ENCODE data around the gene VTI1A.

DNA sequence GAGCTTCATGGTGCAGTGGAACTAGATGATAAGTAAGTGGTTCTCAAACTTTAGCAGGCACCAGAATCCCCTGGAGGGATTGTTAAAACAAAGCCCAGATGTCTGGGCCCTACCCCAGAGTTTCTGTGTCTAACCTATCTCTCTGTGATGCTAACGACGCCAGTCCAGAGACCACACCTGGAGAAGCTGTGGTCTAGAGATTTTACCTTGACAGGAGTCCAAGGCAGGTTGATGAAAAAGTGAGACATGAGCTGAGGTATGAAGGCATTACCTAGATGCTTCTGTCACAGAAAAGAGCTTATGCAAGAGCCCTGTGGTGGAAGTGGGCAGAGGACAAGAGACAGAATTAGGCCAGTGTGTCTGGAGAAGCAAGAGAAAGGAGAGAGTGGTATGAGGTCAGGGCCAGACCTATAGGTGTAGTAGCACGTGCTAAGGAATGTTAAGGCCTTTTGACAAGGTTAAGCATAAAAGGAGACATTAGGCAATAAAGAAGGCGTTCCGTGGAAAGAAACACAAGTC, 318.8 kb downstream of the VTI1A start:
- TF ChIP-seq, protein P1, sequence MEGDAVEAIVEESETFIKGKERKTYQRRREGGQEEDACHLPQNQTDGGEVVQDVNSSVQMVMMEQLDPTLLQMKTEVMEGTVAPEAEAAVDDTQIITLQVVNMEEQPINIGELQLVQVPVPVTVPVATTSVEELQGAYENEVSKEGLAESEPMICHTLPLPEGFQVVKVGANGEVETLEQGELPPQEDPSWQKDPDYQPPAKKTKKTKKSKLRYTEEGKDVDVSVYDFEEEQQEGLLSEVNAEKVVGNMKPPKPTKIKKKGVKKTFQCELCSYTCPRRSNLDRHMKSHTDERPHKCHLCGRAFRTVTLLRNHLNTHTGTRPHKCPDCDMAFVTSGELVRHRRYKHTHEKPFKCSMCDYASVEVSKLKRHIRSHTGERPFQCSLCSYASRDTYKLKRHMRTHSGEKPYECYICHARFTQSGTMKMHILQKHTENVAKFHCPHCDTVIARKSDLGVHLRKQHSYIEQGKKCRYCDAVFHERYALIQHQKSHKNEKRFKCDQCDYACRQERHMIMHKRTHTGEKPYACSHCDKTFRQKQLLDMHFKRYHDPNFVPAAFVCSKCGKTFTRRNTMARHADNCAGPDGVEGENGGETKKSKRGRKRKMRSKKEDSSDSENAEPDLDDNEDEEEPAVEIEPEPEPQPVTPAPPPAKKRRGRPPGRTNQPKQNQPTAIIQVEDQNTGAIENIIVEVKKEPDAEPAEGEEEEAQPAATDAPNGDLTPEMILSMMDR (IDR thresholded peaks at IDR 0.05; ENCODE audit: insufficient read depth, low read depth, low read length): no peak
- no peak for TF ChIP-seq EZH2 (IDR thresholded peaks at IDR 0.05; ENCODE audit: insufficient read depth, low read length)

Measured in astrocyte (in vitro differentiated cells and primary cell).